Measurements from ENCODE around the gene KCTD19.

DNA sequence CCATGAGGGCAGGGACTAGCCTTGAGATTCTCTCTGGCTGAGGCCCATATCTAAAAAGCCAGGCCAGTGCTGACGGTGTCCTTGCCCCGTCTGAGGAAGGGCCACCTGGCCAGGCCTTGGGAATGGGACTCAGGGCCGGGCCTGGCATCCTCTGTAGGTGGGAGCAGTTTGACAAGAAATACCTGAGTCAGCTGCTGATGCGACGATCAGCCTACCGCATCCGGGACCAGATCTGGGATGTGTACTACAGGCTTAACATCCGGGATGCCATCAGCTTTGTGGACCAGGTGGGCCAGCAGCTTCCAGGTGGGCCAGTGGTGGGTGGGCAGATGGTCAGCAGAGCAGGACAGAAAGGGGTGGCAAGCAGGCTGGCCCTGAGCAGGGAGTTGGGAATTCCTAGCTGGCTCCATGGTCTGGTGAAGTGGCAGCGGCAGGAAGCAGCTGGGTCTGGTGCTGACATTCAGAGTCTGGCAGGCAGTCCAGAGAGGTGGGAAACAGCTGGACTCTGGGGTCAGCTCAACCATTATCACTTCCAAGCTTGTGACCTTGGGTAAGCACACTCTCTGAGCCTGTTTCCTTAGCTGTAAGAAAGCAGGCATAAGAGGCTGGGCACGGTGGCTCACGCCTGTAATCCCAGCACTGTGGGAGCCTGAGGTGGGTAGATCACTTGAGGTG is 68.2 kb downstream of the KCTD19 start:
- TF ChIP-seq, protein P1, sequence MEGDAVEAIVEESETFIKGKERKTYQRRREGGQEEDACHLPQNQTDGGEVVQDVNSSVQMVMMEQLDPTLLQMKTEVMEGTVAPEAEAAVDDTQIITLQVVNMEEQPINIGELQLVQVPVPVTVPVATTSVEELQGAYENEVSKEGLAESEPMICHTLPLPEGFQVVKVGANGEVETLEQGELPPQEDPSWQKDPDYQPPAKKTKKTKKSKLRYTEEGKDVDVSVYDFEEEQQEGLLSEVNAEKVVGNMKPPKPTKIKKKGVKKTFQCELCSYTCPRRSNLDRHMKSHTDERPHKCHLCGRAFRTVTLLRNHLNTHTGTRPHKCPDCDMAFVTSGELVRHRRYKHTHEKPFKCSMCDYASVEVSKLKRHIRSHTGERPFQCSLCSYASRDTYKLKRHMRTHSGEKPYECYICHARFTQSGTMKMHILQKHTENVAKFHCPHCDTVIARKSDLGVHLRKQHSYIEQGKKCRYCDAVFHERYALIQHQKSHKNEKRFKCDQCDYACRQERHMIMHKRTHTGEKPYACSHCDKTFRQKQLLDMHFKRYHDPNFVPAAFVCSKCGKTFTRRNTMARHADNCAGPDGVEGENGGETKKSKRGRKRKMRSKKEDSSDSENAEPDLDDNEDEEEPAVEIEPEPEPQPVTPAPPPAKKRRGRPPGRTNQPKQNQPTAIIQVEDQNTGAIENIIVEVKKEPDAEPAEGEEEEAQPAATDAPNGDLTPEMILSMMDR (IDR thresholded peaks at IDR 0.05; ENCODE audit: low read depth, low read length): no peak
- no peak for TF ChIP-seq EZH2phosphoT487 (IDR thresholded peaks at IDR 0.05; ENCODE audit: low read depth)
